K562 (cell line): Measurements from ENCODE around the gene PBX1. TPM values are rescaled to one million over a fixed set of nuclear protein-coding genes. Genes with fewer than 3 reads are reported as not detected.
A peak's percentile ranks its signal among the peaks of the same experiment; 100 is the strongest.

Source experiments
- ATAC-seq: fragments of 200-7000 bp; cut with Tn5 transposase; 3 replicates; pipeline ENCODE4 v1.9.1; 2020; ENCODE audit warnings: moderate library complexity
- BruUV-seq: library from RNA; stranded (reverse); fragments of 400-500 nt; replicated peaks from 2 replicates; lab custom pipeline; 2021; lab: Mats Ljungman, UMichigan
- CTCF ChIA-PET: fragments of 300-600 bp; formaldehyde crosslinking; extraction: SDS; loops from one replicate; lab custom pipeline; 2021; ENCODE audit warnings: low intra/inter-chr PET ratio; lab: Yijun Ruan, JAX
- POLR2A ChIA-PET: fragments of 300-600, 350-650 bp; sonication (Branson Sonifier 250); formaldehyde crosslinking; extraction: SDS; loops from one replicate; lab custom pipeline; 2021; ENCODE audit warnings: antibody characterized with exemption, inconsistent platforms; lab: Yijun Ruan, JAX
- DNase-seq, 4 experiments: peaks; one replicate each; pipeline versions ENCODE4 v3.0.0 to v3.0.0-alpha.2; 2011 to 2018; ENCODE audit warnings: low spot score in 3 of 4, mixed read lengths in 3 of 4; ENCODE audit errors: extremely low read depth in 1 of 4
- FAIRE-seq: peaks from 2 replicates; lab custom pipeline; 2011; peaks lifted over from hg19 to GRCh38; lab: Jason Lieb, UNC
- H2AFZ ChIP-seq: 2 replicates; pipeline ENCODE4 v1.6.0; 2011; ENCODE audit warnings: low read depth, low read length, control low read depth, inconsistent platforms
- H3K27ac ChIP-seq: fragments of 200-600 bp; 3 replicates; pipeline ENCODE4 v1.8.0; 2011; ENCODE audit warnings: low read depth, mild to moderate bottlenecking, control low read depth, inconsistent platforms, low read length, moderate library complexity, mixed read lengths; ENCODE audit errors: extremely low read depth
- H3K27me3 ChIP-seq, 2 experiments: fragments of 300-600 bp in 1 of 2; 2 replicates in 1 of 2; 3 replicates in 1 of 2; pipeline versions ENCODE4 v1.6.0 to v1.8.0; 2011; ENCODE audit warnings: inconsistent platforms in 2 of 2, low read length in 2 of 2, mild to moderate bottlenecking in 1 of 2, mixed read lengths in 1 of 2, moderate library complexity in 1 of 2; ENCODE audit not compliant: control insufficient read depth in 2 of 2, insufficient read depth in 2 of 2
- H3K36me3 ChIP-seq: fragments of 300-600 bp; 3 replicates; pipeline ENCODE4 v1.8.0; 2011; ENCODE audit warnings: mild to moderate bottlenecking, low read length, inconsistent platforms; ENCODE audit not compliant: control insufficient read depth, insufficient read depth
- H3K4me1 ChIP-seq, 2 experiments: fragments of 200-600 bp in 1 of 2; replicated peaks in 1 of 2; 2 replicates in 1 of 2; 3 replicates in 1 of 2; pipeline versions ENCODE4 v1.5.1 to v1.8.0; 2011; ENCODE audit warnings: inconsistent platforms in 2 of 2, low read length in 2 of 2, mild to moderate bottlenecking in 1 of 2, mixed read lengths in 1 of 2, moderate library complexity in 1 of 2; ENCODE audit not compliant: control insufficient read depth in 2 of 2, insufficient read depth in 2 of 2
- H3K4me2 ChIP-seq: 2 replicates; pipeline ENCODE4 v1.6.1; 2011; ENCODE audit warnings: low read length, control low read depth, inconsistent platforms, mixed read lengths; ENCODE audit not compliant: insufficient read depth
- H3K4me3 ChIP-seq: fragments of 200-600 bp; sonication (generic), shearing (Covaris generic); 2 replicates; pipeline ENCODE4 v1.5.1; 2016; ENCODE audit warnings: control low read depth, inconsistent platforms
- H3K79me2 ChIP-seq: fragments of 200-600 bp; 3 replicates; pipeline ENCODE4 v1.8.0; 2011; ENCODE audit warnings: low read length, inconsistent platforms; ENCODE audit not compliant: control insufficient read depth, insufficient read depth
- H3K9ac ChIP-seq, 2 experiments: 2 replicates each; pipeline versions ENCODE4 v1.6.0 to v1.6.1; 2011; ENCODE audit warnings: low read depth in 2 of 2, low read length in 2 of 2, control low read depth in 1 of 2, inconsistent platforms in 1 of 2, mild to moderate bottlenecking in 1 of 2, mixed read lengths in 1 of 2; ENCODE audit not compliant: insufficient read depth in 1 of 2
- H3K9me1 ChIP-seq: one replicate; pipeline ENCODE4 v1.6.0; 2011; ENCODE audit warnings: inconsistent platforms, mild to moderate bottlenecking, low read length, moderate library complexity; ENCODE audit not compliant: control insufficient read depth, insufficient read depth
- H3K9me3 ChIP-seq: replicated peaks from 2 replicates; pipeline ENCODE4 v1.5.1; 2011; ENCODE audit warnings: low read depth, low read length, inconsistent platforms; ENCODE audit not compliant: control insufficient read depth, insufficient read depth
- H4K20me1 ChIP-seq: replicated peaks from 2 replicates; pipeline ENCODE4 v1.6.1; 2011; ENCODE audit warnings: low read length, inconsistent platforms, mixed read lengths; ENCODE audit not compliant: control insufficient read depth, insufficient read depth
- ATF3 ChIP-seq, 2 experiments: fragments of 450-650 bp in 1 of 2; sonication (generic) in 1 of 2; formaldehyde crosslinking in 1 of 2; IDR thresholded peaks in 1 of 2; conservative IDR thresholded peaks in 1 of 2; 2 replicates each; pipeline versions ENCODE4 v1.6.1 to v1.8.1; 2016 to 2023; ENCODE audit warnings: mild to moderate bottlenecking in 2 of 2, moderate library complexity in 2 of 2, inconsistent platforms in 1 of 2, missing genetic modification reagents in 1 of 2
- ATF4 ChIP-seq: fragments of 450-650 bp; formaldehyde crosslinking; IDR thresholded peaks from 2 replicates; pipeline ENCODE4 v1.4.0; 2022; ENCODE audit warnings: mild to moderate bottlenecking, moderate library complexity
- CEBPG ChIP-seq, 3 experiments: fragments of 200-800 bp in 1 of 3; sonication (Bioruptor generic) in 1 of 3; sonication (generic) in 1 of 3; formaldehyde crosslinking in 1 of 3; IDR thresholded peaks in 2 of 3; conservative IDR thresholded peaks in 1 of 3; 2 replicates each; pipeline versions ENCODE4 v1.6.1 to v1.8.0; 2016 to 2022; ENCODE audit warnings: missing compliant biosample characterization in 2 of 3, missing genetic modification characterization in 2 of 3, mild to moderate bottlenecking in 1 of 3, missing genetic modification reagents in 1 of 3
- CREB3 ChIP-seq: fragments of 450-650 bp; conservative IDR thresholded peaks from 2 replicates; pipeline ENCODE4 v1.6.1; 2016; ENCODE audit warnings: missing genetic modification characterization, low read depth, mild to moderate bottlenecking, missing compliant biosample characterization, moderate library complexity
- CTBP1 ChIP-seq: fragments of 450-650 bp; IDR thresholded peaks from 2 replicates; pipeline ENCODE4 v1.6.1; 2016; ENCODE audit warnings: borderline replicate concordance
- HDAC1 ChIP-seq, 2 experiments: fragments of 450-650 bp; IDR thresholded peaks; 2 replicates each; pipeline ENCODE4 v1.6.1; 2016 to 2017; ENCODE audit warnings: inconsistent platforms in 1 of 2, mild to moderate bottlenecking in 1 of 2, moderate library complexity in 1 of 2
- JUND ChIP-seq, 2 experiments: IDR thresholded peaks; 2 replicates in 1 of 2; 3 replicates in 1 of 2; pipeline ENCODE4 v1.6.1; 2011; ENCODE audit warnings: borderline replicate concordance in 2 of 2, low read depth in 2 of 2, low read length in 2 of 2, improper control_type of control experiment in 1 of 2, missing biosample characterization in 1 of 2, missing genetic modification characterization in 1 of 2, missing genetic modification reagents in 1 of 2
- RCOR1 ChIP-seq, 2 experiments: IDR thresholded peaks; 2 replicates each; pipeline ENCODE4 v1.6.1; 2012; ENCODE audit warnings: low read depth in 2 of 2, low read length in 2 of 2, borderline replicate concordance in 1 of 2, improper control_type of control experiment in 1 of 2
- RFX1 ChIP-seq: fragments of 450-650 bp; IDR thresholded peaks from 2 replicates; pipeline ENCODE4 v1.6.1; 2016; ENCODE audit warnings: mild to moderate bottlenecking, moderate library complexity
- SETDB1 ChIP-seq: IDR thresholded peaks from one replicate; pipeline ENCODE4 v1.6.1; 2012; ENCODE audit warnings: low read length, control low read depth, inconsistent platforms
- TCF3 ChIP-seq: sonication (generic); formaldehyde crosslinking; IDR thresholded peaks from 2 replicates; pipeline ENCODE4 v1.4.0; 2020; ENCODE audit warnings: mild to moderate bottlenecking, missing genetic modification reagents
- TEAD4 ChIP-seq, 2 experiments: sonication (generic) in 1 of 2; formaldehyde crosslinking in 1 of 2; IDR thresholded peaks; 2 replicates each; pipeline versions ENCODE4 v1.6.1 to v1.8.0; 2012 to 2022; ENCODE audit warnings: borderline replicate concordance in 1 of 2, inconsistent platforms in 1 of 2, low read length in 1 of 2, mild to moderate bottlenecking in 1 of 2, missing genetic modification reagents in 1 of 2
- ZNF134 ChIP-seq: fragments of 250-450 bp; sonication (Bioruptor Pico); conservative IDR thresholded peaks from 2 replicates; pipeline ENCODE4 v1.4.0; 2020
- ZNF668 ChIP-seq: fragments of 250-450 bp; sonication (Bioruptor Pico); IDR thresholded peaks from 2 replicates; pipeline ENCODE4 v1.8.0; 2022; ENCODE audit warnings: mild to moderate bottlenecking, inconsistent platforms
- WGBS: fragments of 100-300 bp; shearing (Covaris generic); methylation state at CpG from one replicate; pipeline ENCODE4 v1.1.6; 2016; ENCODE audit warnings: low coverage, mixed read lengths; ENCODE audit not compliant: insufficient coverage; ENCODE audit errors: missing lambda C conversion rate; 5-methylcytosine and 5-hydroxymethylcytosine counted together
- in situ Hi-C: fragments of 300-500 bp; cut with MboI; formaldehyde crosslinking; loops from 4 replicates; pipeline ENCODE4 v1.15.0; 2018; ENCODE audit warnings: inconsistent platforms, mixed read lengths
- intact Hi-C: fragments of 100-400 bp; cut with micrococcal nuclease; formaldehyde crosslinking; loops from 2 replicates; pipeline ENCODE4 v1.14.2; 2022
- polyA plus RNA-seq, 8 experiments: library from polyadenylated mRNA; depleted of rRNA in 4 of 8; stranded (reverse) in 5 of 8; unstranded in 3 of 8; fragments of >200 nt; fragmentation: Nextera tagmentation in 2 of 8; fragmentation: Illumina TruSeq in 1 of 8; extraction: Ambion mirVana in 2 of 8; extraction: Trizol in 1 of 8; gene quantifications; 2 replicates each; pipeline versions ENCODE4 v1.2.1 to v1.2.3, GENCODE V29; 2011 to 2014; ENCODE audit warnings: inconsistent platforms in 1 of 8, missing spikeins in 1 of 8
- total RNA-seq, 7 experiments: library from RNA; depleted of rRNA in 6 of 7; stranded (reverse); fragments of >200 nt in 6 of 7; fragmentation: Illumina TruSeq in 2 of 7; extraction: Trizol in 2 of 7; gene quantifications; 2 replicates each; pipeline versions ENCODE4 v1.2.1 to v1.2.3, GENCODE V29; 2011 to 2021; ENCODE audit warnings: low replicate concordance in 1 of 7
- TF ChIP-seq, protein P1 (sequence below): fragments of 450-650 bp; IDR thresholded peaks from 2 replicates; pipeline ENCODE4 v1.6.1; 2016; ENCODE audit warnings: low read depth, mild to moderate bottlenecking, moderate library complexity
- TF ChIP-seq, protein P2 (sequence below): fragments of 250-450 bp; sonication (Bioruptor Pico); IDR thresholded peaks from 2 replicates; pipeline ENCODE4 v1.8.0; 2021; ENCODE audit warnings: moderate library complexity, mild to moderate bottlenecking, inconsistent platforms

Gene PBX1
- total and polyA plus RNA-seq, 9 of the 15 experiments (the other 6 are each of a cell fraction or from before 2014, with no cell fraction given), result 0.03 to 0.62 (median 0.17) TPM

GRCh38 chr1:164748253-164748899 lies 189.4 kb downstream of the PBX1 start:
- Histone ChIP-seq H3K36me3 (no peaks in the 10 kb centered on the region), H3K9me3 (no peaks in the 10 kb centered on the region), H4K20me1 (no peaks in the 10 kb centered on the region), H3K9me1 (no peaks in the 10 kb centered on the region), H3K27ac (no peak overlapping the region), H3K4me2 (no peak overlapping the region), H3K4me3 (no peak overlapping the region), H3K79me2 (no peaks in the 10 kb centered on the region), H3K4me1 (peaks cover 0 to 10% of the 10 kb centered on the region in 2 experiments; a peak in 2 of 5 replicates), H2AFZ (no peak overlapping the region), H3K27me3 (no peaks in the 10 kb centered on the region), H3K9ac (no peak overlapping the region)
- DNase-seq (peak in 1 of 4 experiments; percentile 18), FAIRE-seq (no peak), ATAC-seq (peak; percentile 71)
- in situ Hi-C loops, result no loop called here
- intact Hi-C loops, result no loop called here
- CTCF ChIA-PET, result no interaction called here
- WGBS, result 4% methylated on average over 10 of the region's 10 CpGs
- POLR2A ChIA-PET, result no interaction called here
- no TSS peak for BruUV-seq
- TF ChIP-seq SETDB1 (no peak), HDAC1 (IDR thresholded peaks at IDR 0.05) (0 out of 4 replicates have a peak, but pooled peaks of 1 of the 2 experiments have one; percentile 44), ZNF668 (no peak), ATF3 (IDR thresholded peaks at IDR 0.05) (peak; percentile 67), ATF3 (CRISPR knock-in tag; conservative IDR thresholded peaks at IDR 0.05) (no peak), ATF4 (CRISPR knock-in tag) (0 out of 2 replicates have a peak, but pooled peaks have one; percentile 47), CTBP1 (peak; percentile 71), TCF3 (peak; percentile 57), JUND (IDR thresholded peaks at IDR 0.05; ENCODE audit: borderline replicate concordance, low read depth, low read length) (no peak), JUND (tag; IDR thresholded peaks at IDR 0.05; ENCODE audit: borderline replicate concordance, low read depth, low read length) (peak; percentile 55; the same call in 1 of the 3 replicates), ZNF134 (CRISPR knock-in tag) (no peak), CREB3 (tag) (no peak), RFX1 (no peak), TEAD4 (IDR thresholded peaks at IDR 0.05; ENCODE audit: low read length) (peak; percentile 38; the same call in 1 of the 2 replicates), TEAD4 (CRISPR knock-in tag; IDR thresholded peaks at IDR 0.05; ENCODE audit: borderline replicate concordance) (no peak), RCOR1 (IDR thresholded peaks at IDR 0.05; ENCODE audit: borderline replicate concordance in 1 of 2, low read depth in 2 of 2, low read length in 2 of 2) (0 out of 4 replicates have a peak, but pooled peaks of 1 of the 2 experiments have one; percentile 5), CEBPG (CRISPR knock-in tag; IDR thresholded peaks at IDR 0.05) (peak; percentile 80), CEBPG (tag; conservative IDR thresholded peaks at IDR 0.05 in 1 of 2, IDR thresholded peaks at IDR 0.05 in 1 of 2) (peak; percentile 80 to 86)
- TF ChIP-seq, protein P1, sequence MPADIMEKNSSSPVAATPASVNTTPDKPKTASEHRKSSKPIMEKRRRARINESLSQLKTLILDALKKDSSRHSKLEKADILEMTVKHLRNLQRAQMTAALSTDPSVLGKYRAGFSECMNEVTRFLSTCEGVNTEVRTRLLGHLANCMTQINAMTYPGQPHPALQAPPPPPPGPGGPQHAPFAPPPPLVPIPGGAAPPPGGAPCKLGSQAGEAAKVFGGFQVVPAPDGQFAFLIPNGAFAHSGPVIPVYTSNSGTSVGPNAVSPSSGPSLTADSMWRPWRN, result 0 out of 2 replicates have a peak, but pooled peaks have one; percentile 30
- TF ChIP-seq, protein P2, sequence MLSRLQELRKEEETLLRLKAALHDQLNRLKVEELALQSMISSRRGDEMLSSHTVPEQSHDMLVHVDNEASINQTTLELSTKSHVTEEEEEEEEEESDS (CRISPR knock-in tag), result no peak
